ENCODE results near the gene CFHR2. TPM values are rescaled to one million over a fixed set of nuclear protein-coding genes. Genes with fewer than 3 reads are reported as not detected.

The CFHR2 gene
- total RNA-seq, 5 donors from 2014 or later (not counting 1 experiment from before 2014, with no cell fraction given): not detected

DNA sequence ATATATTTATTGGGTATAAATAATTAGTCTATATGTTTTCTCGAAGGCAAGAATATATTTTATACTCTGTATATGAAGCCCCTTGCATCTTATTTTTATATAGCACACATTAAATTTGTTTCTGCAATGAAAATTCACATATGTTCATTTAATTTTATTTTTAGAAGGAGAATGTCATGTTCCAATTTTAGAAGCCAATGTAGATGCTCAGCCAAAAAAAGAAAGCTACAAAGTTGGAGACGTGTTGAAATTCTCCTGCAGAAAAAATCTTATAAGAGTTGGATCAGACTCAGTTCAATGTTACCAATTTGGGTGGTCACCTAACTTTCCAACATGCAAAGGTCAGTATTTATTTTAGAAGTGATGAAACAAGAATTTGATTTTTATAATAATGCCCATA lies 50.4 kb downstream of the CFHR2 start:
- Histone ChIP-seq H3K36me3 (ENCODE audit: control insufficient read depth in 2 of 2, extremely low read depth in 1 of 2, insufficient read depth in 1 of 2, low read length in 1 of 2) (no peaks in the 10 kb centered on the region), H3K27ac (ENCODE audit: low read length) (no peak overlapping the region), H3K4me1 (ENCODE audit: control insufficient read depth in 1 of 2, extremely low read depth in 1 of 2, insufficient read depth in 2 of 2, low read length in 2 of 2) (no peaks in the 10 kb centered on the region), H3K27me3 (replicated peaks in 1 of 2; ENCODE audit: control insufficient read depth in 2 of 2, extremely low read depth in 1 of 2, insufficient read depth in 2 of 2, low read length in 1 of 2) (peaks cover 0 to 3% of the 10 kb centered on the region in 2 experiments), H3K4me3 (ENCODE audit: control insufficient read depth in 1 of 2, extremely low read depth in 1 of 2, low read length in 1 of 2) (no peak overlapping the region), H3K9me3 (no peaks in the 10 kb centered on the region)
- no peak overlapping the region for H3K27ac Mint-ChIP-seq
- ChIA-PET CTCF (no interaction called here), POLR2A (no interaction called here)
- peaks cover 0 to 4% (median 0%) of the 10 kb centered on the region in 3 donors for H3K9me3 Mint-ChIP-seq
- no peak overlapping the region for H3K4me3 Mint-ChIP-seq
- no peak for DNase-seq
- no peaks in the 10 kb centered on the region for H3K4me1 Mint-ChIP-seq
- H3K36me3 Mint-ChIP-seq: no peaks in the 10 kb centered on the region
- H3K27me3 Mint-ChIP-seq: peaks cover 0 to 3% of the 10 kb centered on the region in 2 donors
- ATAC-seq (replicated peaks in 1 of 4): no peak
- no CpG with 5 or more reads among the region's 2 CpGs for WGBS (ENCODE audit: insufficient coverage)

DNA sequence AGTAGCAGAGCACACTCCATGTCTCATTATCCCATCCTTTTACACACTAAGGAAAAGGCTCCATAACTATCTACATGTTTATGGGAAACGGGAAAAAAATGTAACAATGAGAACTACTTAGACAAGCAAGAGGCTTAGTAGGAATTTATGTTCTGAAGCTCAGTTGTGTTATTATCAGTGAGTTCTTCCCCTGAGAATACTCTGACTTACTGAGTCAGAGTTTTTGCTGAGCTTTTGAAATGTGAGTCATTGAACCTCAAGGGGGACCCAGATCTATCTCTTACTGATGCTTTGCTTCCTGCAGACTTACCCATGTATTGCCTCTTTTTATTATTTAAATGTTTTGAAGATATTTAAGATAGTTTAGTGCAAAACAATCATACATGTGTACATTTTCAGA lies 53.9 kb downstream of the CFHR2 start:
- H3K27ac ChIP-seq (ENCODE audit: low read length): no peak overlapping the region
- Mint-ChIP-seq H3K4me3 (no peak overlapping the region), H3K27ac (no peak overlapping the region), H3K27me3 (peaks cover 0 to 1% of the 10 kb centered on the region in 2 donors), H3K36me3 (no peaks in the 10 kb centered on the region), H3K4me1 (no peaks in the 10 kb centered on the region), H3K9me3 (no peaks in the 10 kb centered on the region)
- no peaks in the 10 kb centered on the region for H3K4me1 ChIP-seq (ENCODE audit: control insufficient read depth in 1 of 2, extremely low read depth in 1 of 2, insufficient read depth in 2 of 2, low read length in 2 of 2)
- CTCF ChIA-PET: no interaction called here
- no peak overlapping the region for H3K4me3 ChIP-seq (ENCODE audit: control insufficient read depth in 1 of 2, extremely low read depth in 1 of 2, low read length in 1 of 2)
- no peaks in the 10 kb centered on the region for H3K9me3 ChIP-seq
- ATAC-seq (replicated peaks in 1 of 4): no peak
- POLR2A ChIA-PET: no interaction called here
- H3K36me3 ChIP-seq (ENCODE audit: control insufficient read depth in 2 of 2, extremely low read depth in 1 of 2, insufficient read depth in 1 of 2, low read length in 1 of 2): no peaks in the 10 kb centered on the region
- no peak for DNase-seq
- no peaks in the 10 kb centered on the region for H3K27me3 ChIP-seq (replicated peaks in 1 of 2; ENCODE audit: control insufficient read depth in 2 of 2, extremely low read depth in 1 of 2, insufficient read depth in 2 of 2, low read length in 1 of 2)
- WGBS (ENCODE audit: insufficient coverage): no CpG with 5 or more reads among the region's 1 CpG

DNA sequence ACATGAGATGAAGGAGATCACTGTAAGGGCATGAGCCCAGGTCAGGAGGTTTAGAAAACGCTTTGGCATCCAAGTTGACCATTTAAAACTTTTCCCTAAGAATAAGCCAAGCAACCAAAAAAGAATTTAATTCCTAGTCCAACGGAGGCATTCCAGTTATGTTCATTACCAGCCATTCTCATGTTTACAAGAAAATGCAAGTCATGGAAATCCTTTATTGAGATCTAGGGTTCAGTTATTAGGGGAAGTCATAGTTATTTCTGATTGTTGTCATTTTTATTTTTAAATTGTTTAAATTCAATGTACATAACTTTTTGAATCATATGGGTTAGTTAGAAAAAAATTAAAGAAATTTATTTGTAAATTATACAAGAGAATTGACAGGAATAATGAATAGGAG lies 58.3 kb downstream of the CFHR2 start:
- H3K27me3 Mint-ChIP-seq: no peaks in the 10 kb centered on the region
- no peaks in the 10 kb centered on the region for H3K27me3 ChIP-seq (replicated peaks in 1 of 2; ENCODE audit: control insufficient read depth in 2 of 2, extremely low read depth in 1 of 2, insufficient read depth in 2 of 2, low read length in 1 of 2)
- H3K4me1 Mint-ChIP-seq: no peaks in the 10 kb centered on the region
- no peak overlapping the region for H3K4me3 Mint-ChIP-seq
- no peaks in the 10 kb centered on the region for H3K9me3 ChIP-seq
- no peaks in the 10 kb centered on the region for H3K4me1 ChIP-seq (ENCODE audit: control insufficient read depth in 1 of 2, extremely low read depth in 1 of 2, insufficient read depth in 2 of 2, low read length in 2 of 2)
- ChIA-PET CTCF (no interaction called here), POLR2A (no interaction called here)
- no peak overlapping the region for H3K4me3 ChIP-seq (ENCODE audit: control insufficient read depth in 1 of 2, extremely low read depth in 1 of 2, low read length in 1 of 2)
- no peaks in the 10 kb centered on the region for H3K9me3 Mint-ChIP-seq
- WGBS (ENCODE audit: insufficient coverage): no CpG with 5 or more reads among the region's 2 CpGs
- H3K36me3 ChIP-seq (ENCODE audit: control insufficient read depth in 2 of 2, extremely low read depth in 1 of 2, insufficient read depth in 1 of 2, low read length in 1 of 2): no peaks in the 10 kb centered on the region
- H3K36me3 Mint-ChIP-seq: no peaks in the 10 kb centered on the region
- DNase-seq (no peak), ATAC-seq (replicated peaks in 1 of 4) (no peak)
- H3K27ac ChIP-seq (ENCODE audit: low read length): no peak overlapping the region
- no peak overlapping the region for H3K27ac Mint-ChIP-seq

DNA sequence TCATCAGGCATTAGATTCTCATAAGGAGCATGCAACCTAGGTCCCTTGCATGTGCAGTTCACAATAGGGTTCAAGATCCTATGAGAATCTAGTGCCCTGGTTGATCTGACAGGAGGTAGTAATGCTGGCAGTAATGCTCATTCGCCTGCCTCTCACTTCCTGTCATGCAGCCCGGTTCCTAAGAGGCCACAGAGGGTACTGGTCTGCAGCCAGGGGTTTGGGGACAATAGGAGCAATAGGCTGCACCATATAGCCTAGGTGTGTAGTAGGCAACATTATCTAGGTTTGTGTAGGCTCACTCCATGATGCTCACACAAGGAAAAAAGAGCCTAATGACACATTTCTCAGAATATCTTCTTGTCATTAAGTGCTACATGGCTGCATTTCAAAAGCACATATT lies 59.6 kb downstream of the CFHR2 start:
- WGBS (ENCODE audit: insufficient coverage): 40% methylated on average over 1 of the region's 2 CpGs
- Histone ChIP-seq H3K4me1 (ENCODE audit: control insufficient read depth in 1 of 2, extremely low read depth in 1 of 2, insufficient read depth in 2 of 2, low read length in 2 of 2) (no peaks in the 10 kb centered on the region), H3K27ac (ENCODE audit: low read length) (no peak overlapping the region), H3K4me3 (ENCODE audit: control insufficient read depth in 1 of 2, extremely low read depth in 1 of 2, low read length in 1 of 2) (no peak overlapping the region), H3K36me3 (ENCODE audit: control insufficient read depth in 2 of 2, extremely low read depth in 1 of 2, insufficient read depth in 1 of 2, low read length in 1 of 2) (no peaks in the 10 kb centered on the region), H3K9me3 (no peaks in the 10 kb centered on the region), H3K27me3 (replicated peaks in 1 of 2; ENCODE audit: control insufficient read depth in 2 of 2, extremely low read depth in 1 of 2, insufficient read depth in 2 of 2, low read length in 1 of 2) (no peaks in the 10 kb centered on the region)
- Mint-ChIP-seq H3K36me3 (no peaks in the 10 kb centered on the region), H3K9me3 (no peaks in the 10 kb centered on the region), H3K27me3 (no peaks in the 10 kb centered on the region), H3K4me1 (no peaks in the 10 kb centered on the region), H3K4me3 (no peak overlapping the region), H3K27ac (no peak overlapping the region)
- POLR2A ChIA-PET: no interaction called here
- no peak for ATAC-seq (replicated peaks in 1 of 4)
- CTCF ChIA-PET: no interaction called here
- no peak for DNase-seq

DNA sequence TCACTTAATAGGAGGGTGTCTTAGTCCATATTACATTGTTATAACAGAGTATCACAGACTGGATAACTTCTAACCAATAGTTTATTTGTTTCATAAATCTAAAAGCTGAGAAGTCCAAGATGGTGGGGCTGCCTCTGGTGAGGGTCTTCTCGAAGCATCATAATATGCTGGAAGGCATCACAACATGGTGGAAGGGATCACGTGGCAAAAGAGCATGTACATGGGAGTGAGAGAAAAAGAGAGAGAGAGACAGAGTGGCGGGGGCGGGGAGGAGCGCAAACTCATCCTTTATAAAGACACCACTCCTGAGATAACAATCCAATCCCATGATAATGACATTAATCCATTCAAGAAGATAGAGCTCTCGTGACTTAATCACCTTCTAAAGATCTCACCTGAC lies 65.3 kb downstream of the CFHR2 start:
- Mint-ChIP-seq H3K9me3 (peaks cover 6 to 9% (median 6%) of the 10 kb centered on the region in 3 donors), H3K27me3 (no peaks in the 10 kb centered on the region), H3K36me3 (no peaks in the 10 kb centered on the region), H3K4me1 (no peaks in the 10 kb centered on the region), H3K27ac (no peak overlapping the region), H3K4me3 (no peak overlapping the region)
- Histone ChIP-seq H3K9me3 (peaks cover 4% of the 10 kb centered on the region), H3K4me3 (ENCODE audit: control insufficient read depth in 1 of 2, extremely low read depth in 1 of 2, low read length in 1 of 2) (no peak overlapping the region), H3K4me1 (ENCODE audit: control insufficient read depth in 1 of 2, extremely low read depth in 1 of 2, insufficient read depth in 2 of 2, low read length in 2 of 2) (no peaks in the 10 kb centered on the region), H3K27ac (ENCODE audit: low read length) (no peak overlapping the region), H3K36me3 (ENCODE audit: control insufficient read depth in 2 of 2, extremely low read depth in 1 of 2, insufficient read depth in 1 of 2, low read length in 1 of 2) (no peaks in the 10 kb centered on the region), H3K27me3 (replicated peaks in 1 of 2; ENCODE audit: control insufficient read depth in 2 of 2, extremely low read depth in 1 of 2, insufficient read depth in 2 of 2, low read length in 1 of 2) (no peaks in the 10 kb centered on the region)
- ATAC-seq (replicated peaks in 1 of 4): no peak
- WGBS (ENCODE audit: insufficient coverage): 100% methylated on average over 2 of the region's 6 CpGs
- ChIA-PET POLR2A (interaction anchor here in 1 of 2 donors (0.5 kb wide), 1 partner anchor 1029 kb away, joined by 3 read pairs; no protein-coding TSS in a partner anchor), CTCF (no interaction called here)
- no peak for DNase-seq

Other genes with a start within 250 kb of the CFHR2 start
- not detected for gene CFHR3, start 168.9 kb upstream of the CFHR2 start, total RNA-seq
- 1 to 10 TPM in 1 of 5 donors, under 1 TPM in 1, not detected in 3; 0.41 to 1.3 TPM for gene CFHR1, start 124.0 kb upstream of the CFHR2 start, total RNA-seq
- not detected for gene CFHR4, start 55.7 kb upstream of the CFHR2 start, total RNA-seq
- gene CFHR5, start 33.8 kb downstream of the CFHR2 start, total RNA-seq: not detected
- gene F13B, start 123.5 kb downstream of the CFHR2 start, total RNA-seq: not detected
- gene ASPM, start 202.9 kb downstream of the CFHR2 start, total RNA-seq: under 1 TPM; 0.41 to 0.93 (median 0.44) TPM